Gastroesophageal sphincter (tissue), 3 donors: Measurements from ENCODE around the gene PIGK.

ENCODE experiments used
- CTCF ChIP-seq, 4 experiments: fragments of 200-600 bp in 2 of 4; fragments of 450-650 bp in 2 of 4; sonication (generic) in 1 of 4; IDR thresholded peaks; one replicate each; pipeline ENCODE4 v1.5.1; 2017 to 2019; ENCODE audit warnings: antibody characterized with exemption in 4 of 4, mild to moderate bottlenecking in 2 of 4, moderate library complexity in 2 of 4
- EP300 ChIP-seq: sonication (generic); formaldehyde crosslinking; IDR thresholded peaks from one replicate; pipeline ENCODE4 v1.6.1; 2017; ENCODE audit warnings: antibody characterized with exemption, mild to moderate bottlenecking
- POLR2AphosphoS5 ChIP-seq: sonication (generic); formaldehyde crosslinking; IDR thresholded peaks from one replicate; pipeline ENCODE4 v1.6.1; 2017; ENCODE audit warnings: antibody characterized with exemption

- no peak for TF ChIP-seq CTCF (IDR thresholded peaks at IDR 0.05)
- TF ChIP-seq POLR2AphosphoS5, result no peak
- TF ChIP-seq EP300, result no peak
These were observed 170.6 kb downstream of the PIGK start for GRCh38 chr1:77048615-77049005.
